Liver (tissue), 9 donors: ENCODE data around the gene CKAP5. TPM values are rescaled to one million over a fixed set of nuclear protein-coding genes. Genes with fewer than 3 reads are reported as not detected.

Source experiments
- DNase-seq: peaks from one replicate; pipeline ENCODE4 v3.0.0-alpha.2; 2017; ENCODE audit warnings: low spot score
- H3K27ac ChIP-seq, 2 donors: one replicate each; pipeline ENCODE4 v1.7.0; 2013; ENCODE audit warnings: inconsistent platforms in 2 of 2, low read length in 2 of 2, control low read depth in 1 of 2, low read depth in 1 of 2, mild to moderate bottlenecking in 1 of 2
- H3K27me3 ChIP-seq, 4 donors: one replicate each; pipeline versions ENCODE4 v1.6.1 to v1.7.0; 2013; ENCODE audit warnings: low read length in 3 of 4, inconsistent platforms in 1 of 4, mild to moderate bottlenecking in 1 of 4, moderate library complexity in 1 of 4; ENCODE audit not compliant: control insufficient read depth in 4 of 4, insufficient read depth in 4 of 4
- H3K36me3 ChIP-seq, 4 donors: one replicate each; pipeline versions ENCODE4 v1.6.1 to v1.7.0; 2013; ENCODE audit warnings: low read length in 3 of 4, mild to moderate bottlenecking in 3 of 4, low read depth in 1 of 4, moderate library complexity in 1 of 4; ENCODE audit not compliant: control insufficient read depth in 4 of 4, insufficient read depth in 3 of 4
- H3K4me1 ChIP-seq, 4 donors: one replicate each; pipeline versions ENCODE4 v1.6.1 to v1.7.0; 2013; ENCODE audit warnings: low read length in 3 of 4, mild to moderate bottlenecking in 3 of 4, moderate library complexity in 1 of 4; ENCODE audit not compliant: control insufficient read depth in 4 of 4, insufficient read depth in 4 of 4
- H3K4me3 ChIP-seq, 3 donors: one replicate each; pipeline versions ENCODE4 v1.6.1 to v1.7.0; 2013; ENCODE audit warnings: low read length in 3 of 3, control low read depth in 1 of 3, low read depth in 1 of 3, mild to moderate bottlenecking in 1 of 3
- H3K9ac ChIP-seq, 2 donors: one replicate each; pipeline ENCODE4 v1.7.0; 2013; ENCODE audit warnings: low read length in 2 of 2, mild to moderate bottlenecking in 2 of 2, moderate library complexity in 2 of 2, control low read depth in 1 of 2, low read depth in 1 of 2
- H3K9me3 ChIP-seq, 4 donors: one replicate each; pipeline versions ENCODE4 v1.6.1 to v1.7.0; 2013; ENCODE audit warnings: low read length in 3 of 4; ENCODE audit not compliant: control insufficient read depth in 4 of 4
- ATF3 ChIP-seq: IDR thresholded peaks from 2 replicates; pipeline ENCODE4 v1.6.1; 2016; ENCODE audit warnings: antibody characterized with exemption
- CTCF ChIP-seq: fragments of 150-350 bp; IDR thresholded peaks from 2 replicates; pipeline ENCODE4 v1.5.1; 2017; ENCODE audit warnings: improper control_type of control experiment, low read depth, low read length; ENCODE audit not compliant: missing input control
- EGR1 ChIP-seq, 2 donors: IDR thresholded peaks; 2 replicates each; pipeline ENCODE4 v1.6.1; 2016 to 2018; ENCODE audit warnings: antibody characterized with exemption in 2 of 2, low read depth in 2 of 2
- FOXA1 ChIP-seq: IDR thresholded peaks from 2 replicates; pipeline ENCODE4 v1.6.1; 2016; ENCODE audit warnings: antibody characterized with exemption
- FOXA2 ChIP-seq: IDR thresholded peaks from 2 replicates; pipeline ENCODE4 v1.6.1; 2016; ENCODE audit warnings: antibody characterized with exemption
- HNF4A ChIP-seq, 2 donors: conservative IDR thresholded peaks; 2 replicates each; pipeline ENCODE4 v1.6.1; 2016; ENCODE audit warnings: antibody characterized with exemption in 2 of 2, mild to moderate bottlenecking in 2 of 2
- HNF4G ChIP-seq: IDR thresholded peaks from 2 replicates; pipeline ENCODE4 v1.6.1; 2016; ENCODE audit warnings: antibody characterized with exemption
- JUND ChIP-seq, 2 donors: IDR thresholded peaks; 2 replicates each; pipeline ENCODE4 v1.6.1; 2016; ENCODE audit warnings: antibody characterized with exemption in 2 of 2
- NR2F2 ChIP-seq: IDR thresholded peaks from 2 replicates; pipeline ENCODE4 v1.6.1; 2016; ENCODE audit warnings: antibody characterized with exemption
- RAD21 ChIP-seq, 2 donors: IDR thresholded peaks; 2 replicates each; pipeline ENCODE4 v1.6.1; 2016; ENCODE audit warnings: antibody characterized with exemption in 2 of 2, mild to moderate bottlenecking in 2 of 2
- RXRA ChIP-seq, 2 donors: IDR thresholded peaks; 2 replicates each; pipeline ENCODE4 v1.6.1; 2017 to 2018; ENCODE audit warnings: antibody characterized with exemption in 2 of 2, mild to moderate bottlenecking in 1 of 2
- SP1 ChIP-seq: IDR thresholded peaks from 2 replicates; pipeline ENCODE4 v1.6.1; 2018; ENCODE audit warnings: antibody characterized with exemption, mild to moderate bottlenecking
- TAF1 ChIP-seq: conservative IDR thresholded peaks from 2 replicates; pipeline ENCODE4 v1.6.1; 2016; ENCODE audit warnings: antibody characterized with exemption, mild to moderate bottlenecking
- YY1 ChIP-seq: IDR thresholded peaks from 2 replicates; pipeline ENCODE4 v1.6.1; 2016; ENCODE audit warnings: antibody characterized with exemption, mild to moderate bottlenecking
- WGBS: extraction: QIAGEN DNeasy Blood & Tissue Kit; methylation state at CpG from one replicate; pipeline ENCODE4 v1.1.7; 2013; 5-methylcytosine and 5-hydroxymethylcytosine counted together
- polyA plus RNA-seq, 2 donors: library from polyadenylated mRNA; stranded (reverse) in 1 of 2; unstranded in 1 of 2; fragments of 200-250 nt in 1 of 2; fragments of >200 nt in 1 of 2; fragmentation: Nextera tagmentation in 1 of 2; extraction: Ambion mirVana in 1 of 2; gene quantifications; one replicate each; pipeline versions ENCODE4 v1.2.1 to v1.2.3, GENCODE V29; 2013 to 2015
- total RNA-seq, 2 donors: library from RNA; depleted of rRNA; stranded (reverse); fragments of >200 nt; gene quantifications; one replicate each; pipeline ENCODE4 v1.2.3, GENCODE V29; 2014
- TF ChIP-seq, protein P1 (sequence below): IDR thresholded peaks from 2 replicates; pipeline ENCODE4 v1.6.1; 2016; ENCODE audit warnings: antibody characterized with exemption, mild to moderate bottlenecking
- TF ChIP-seq, protein P2 (sequence below): IDR thresholded peaks from 2 replicates; pipeline ENCODE4 v1.6.1; 2016; ENCODE audit warnings: antibody characterized with exemption
- donor health status: healthy.
- donor health status: healthy.
- donor health status: healthy.
- donor health status: healthy.
- donor health status: healthy.

CKAP5 gene
- total and polyA plus RNA-seq, 4 donors: 6.1 to 70.4 (median 15.4) TPM

- Histone ChIP-seq H3K36me3 (peaks cover 4 to 32% (median 26%) of the 10 kb centered on the region in 4 donors), H3K4me1 (no peaks in the 10 kb centered on the region), H3K27me3 (no peaks in the 10 kb centered on the region), H3K9ac (no peak overlapping the region), H3K4me3 (no peak overlapping the region), H3K27ac (no peak overlapping the region), H3K9me3 (no peaks in the 10 kb centered on the region)
- TF ChIP-seq, protein P1, sequence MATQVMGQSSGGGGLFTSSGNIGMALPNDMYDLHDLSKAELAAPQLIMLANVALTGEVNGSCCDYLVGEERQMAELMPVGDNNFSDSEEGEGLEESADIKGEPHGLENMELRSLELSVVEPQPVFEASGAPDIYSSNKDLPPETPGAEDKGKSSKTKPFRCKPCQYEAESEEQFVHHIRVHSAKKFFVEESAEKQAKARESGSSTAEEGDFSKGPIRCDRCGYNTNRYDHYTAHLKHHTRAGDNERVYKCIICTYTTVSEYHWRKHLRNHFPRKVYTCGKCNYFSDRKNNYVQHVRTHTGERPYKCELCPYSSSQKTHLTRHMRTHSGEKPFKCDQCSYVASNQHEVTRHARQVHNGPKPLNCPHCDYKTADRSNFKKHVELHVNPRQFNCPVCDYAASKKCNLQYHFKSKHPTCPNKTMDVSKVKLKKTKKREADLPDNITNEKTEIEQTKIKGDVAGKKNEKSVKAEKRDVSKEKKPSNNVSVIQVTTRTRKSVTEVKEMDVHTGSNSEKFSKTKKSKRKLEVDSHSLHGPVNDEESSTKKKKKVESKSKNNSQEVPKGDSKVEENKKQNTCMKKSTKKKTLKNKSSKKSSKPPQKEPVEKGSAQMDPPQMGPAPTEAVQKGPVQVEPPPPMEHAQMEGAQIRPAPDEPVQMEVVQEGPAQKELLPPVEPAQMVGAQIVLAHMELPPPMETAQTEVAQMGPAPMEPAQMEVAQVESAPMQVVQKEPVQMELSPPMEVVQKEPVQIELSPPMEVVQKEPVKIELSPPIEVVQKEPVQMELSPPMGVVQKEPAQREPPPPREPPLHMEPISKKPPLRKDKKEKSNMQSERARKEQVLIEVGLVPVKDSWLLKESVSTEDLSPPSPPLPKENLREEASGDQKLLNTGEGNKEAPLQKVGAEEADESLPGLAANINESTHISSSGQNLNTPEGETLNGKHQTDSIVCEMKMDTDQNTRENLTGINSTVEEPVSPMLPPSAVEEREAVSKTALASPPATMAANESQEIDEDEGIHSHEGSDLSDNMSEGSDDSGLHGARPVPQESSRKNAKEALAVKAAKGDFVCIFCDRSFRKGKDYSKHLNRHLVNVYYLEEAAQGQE: no peak
- no peak for TF ChIP-seq FOXA2
- 98% methylated on average over 4 of the region's 4 CpGs for WGBS
- no peak for DNase-seq
Observed at GRCh38 chr11:46778416-46778815, 67.7 kb downstream of the CKAP5 start.

DNA sequence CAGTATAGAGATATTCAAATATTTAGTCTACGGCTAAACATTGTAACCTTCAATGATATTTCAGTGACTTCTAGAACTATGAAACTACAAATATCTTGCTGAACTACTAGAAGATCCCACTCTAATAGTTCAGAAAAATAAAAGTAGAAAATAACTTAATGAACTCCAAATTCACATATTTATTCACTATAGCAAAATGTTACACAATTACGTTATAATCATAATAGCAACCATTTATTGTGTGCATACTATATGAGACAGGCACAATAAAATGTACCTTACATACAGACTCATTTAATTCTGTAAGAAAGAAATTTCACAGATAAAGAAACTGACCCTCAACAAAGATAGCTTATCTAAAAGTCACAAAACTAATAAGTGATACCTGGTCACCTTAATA, 69.2 kb downstream of the CKAP5 start:
- peaks cover 4 to 32% (median 25%) of the 10 kb centered on the region in 4 donors for H3K36me3 ChIP-seq
- 98% methylated on average over 2 of the region's 2 CpGs for WGBS
- H3K4me1 ChIP-seq: no peaks in the 10 kb centered on the region
- TF ChIP-seq FOXA1: no peak
- no peak for TF ChIP-seq HNF4A (conservative IDR thresholded peaks at IDR 0.05)
- TF ChIP-seq TAF1: no peak
- no peak for TF ChIP-seq YY1
- TF ChIP-seq EGR1 (IDR thresholded peaks at IDR 0.05; ENCODE audit: low read depth in 2 of 2): no peak
- no peak for TF ChIP-seq RAD21 (IDR thresholded peaks at IDR 0.05)
- no peak for TF ChIP-seq SP1
- no peak overlapping the region for H3K27ac ChIP-seq
- H3K9ac ChIP-seq: no peak overlapping the region
- H3K9me3 ChIP-seq: no peaks in the 10 kb centered on the region
- no peak overlapping the region for H3K4me3 ChIP-seq
- no peak for DNase-seq
- H3K27me3 ChIP-seq: no peaks in the 10 kb centered on the region

DNA sequence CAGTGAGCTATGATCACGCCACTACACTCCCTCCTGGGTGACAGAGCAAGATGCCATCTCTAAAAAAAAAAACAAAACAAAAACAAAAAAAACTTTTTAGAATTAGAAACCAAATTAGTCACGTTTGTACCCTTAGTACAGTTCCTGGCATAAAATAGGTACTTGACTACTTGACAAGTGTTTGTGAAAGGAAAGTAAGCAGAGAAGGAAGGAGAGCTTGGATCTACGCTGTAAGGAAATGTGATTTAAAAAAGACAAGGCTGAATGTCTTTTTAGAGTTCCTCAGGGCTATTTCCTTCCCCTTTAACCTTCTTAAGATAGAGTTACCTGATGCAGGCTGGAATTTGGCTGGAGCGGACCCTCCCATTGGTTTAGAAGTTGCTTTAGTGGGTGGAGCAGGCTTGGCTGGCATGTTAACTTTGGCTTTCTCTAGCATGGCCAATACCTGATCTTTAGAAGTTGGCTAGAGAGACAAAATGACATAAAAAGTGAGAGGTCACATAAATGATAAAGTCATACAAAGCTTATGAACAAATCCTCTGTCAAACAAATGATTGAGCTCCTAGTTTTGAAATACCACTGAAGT, 76.4 kb downstream of the CKAP5 start:
- no peaks in the 10 kb centered on the region for H3K27me3 ChIP-seq
- TF ChIP-seq, protein P2, sequence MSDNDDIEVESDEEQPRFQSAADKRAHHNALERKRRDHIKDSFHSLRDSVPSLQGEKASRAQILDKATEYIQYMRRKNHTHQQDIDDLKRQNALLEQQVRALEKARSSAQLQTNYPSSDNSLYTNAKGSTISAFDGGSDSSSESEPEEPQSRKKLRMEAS: no peak
- TF ChIP-seq CTCF (no peak), RAD21 (IDR thresholded peaks at IDR 0.05) (no peak), HNF4G (no peak), ATF3 (no peak), TAF1 (no peak), JUND (IDR thresholded peaks at IDR 0.05) (no peak), RXRA (IDR thresholded peaks at IDR 0.05) (no peak), EGR1 (IDR thresholded peaks at IDR 0.05; ENCODE audit: low read depth in 2 of 2) (no peak), NR2F2 (no peak)
- WGBS: 95% methylated on average over 4 of the region's 4 CpGs

More for the DNA sequence above, 76.4 kb downstream of the CKAP5 start:
- Histone ChIP-seq H3K27ac (no peak overlapping the region), H3K4me3 (no peak overlapping the region), H3K4me1 (no peaks in the 10 kb centered on the region), H3K9me3 (no peaks in the 10 kb centered on the region), H3K36me3 (peaks cover 2 to 20% (median 18%) of the 10 kb centered on the region in 4 donors), H3K9ac (no peak overlapping the region)
- no peak for DNase-seq
